ENCODE results near the gene GH2.
A peak's percentile ranks its signal among the peaks of the same experiment; 100 is the strongest.

Gene GH2

DNA sequence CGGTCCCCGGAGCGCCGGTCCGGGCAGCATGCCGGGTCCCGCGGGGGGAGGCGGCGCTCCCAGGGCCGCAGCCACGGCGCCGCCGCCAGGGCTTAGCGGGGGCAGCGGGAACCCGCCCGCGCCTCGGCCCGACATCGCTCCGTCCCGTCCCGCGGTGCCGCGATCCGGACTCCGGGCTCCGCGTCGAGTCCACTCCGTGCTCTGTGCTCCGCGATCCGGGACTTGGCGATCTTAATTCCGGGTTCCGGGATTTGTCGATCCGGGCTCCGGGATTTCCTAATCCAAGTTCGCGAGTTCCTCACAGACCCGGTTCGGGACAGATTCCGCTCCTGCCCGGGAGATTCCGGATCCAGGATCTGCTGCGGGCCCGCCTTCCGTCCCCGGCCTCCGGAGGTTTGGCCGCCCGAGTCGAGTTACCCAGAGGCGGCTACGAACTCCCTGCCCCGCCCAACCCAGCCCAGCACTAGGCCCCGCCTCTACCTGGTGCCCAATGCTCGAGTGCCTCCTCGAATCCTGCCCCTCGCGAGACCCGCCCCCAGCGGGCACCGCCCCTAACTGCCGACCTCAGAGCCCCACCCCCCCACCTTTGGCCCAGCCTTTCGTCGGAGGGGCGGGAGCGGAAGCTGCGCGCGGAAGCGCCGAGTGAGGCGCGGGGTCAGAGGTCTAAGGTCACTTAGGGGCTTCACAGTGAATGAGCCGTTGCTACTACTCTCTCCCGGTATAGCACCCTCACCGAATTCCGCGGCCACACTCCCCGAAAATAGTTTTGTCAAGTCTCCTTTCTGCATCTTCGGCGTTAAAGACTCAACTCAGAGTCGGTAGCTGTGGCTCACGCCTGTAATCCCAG lies 39.0 kb downstream of the GH2 start, which contains the start of gene SMARCD2:
Gene SMARCD2 (minus strand): TSS at position 146 of the 847 bp plus-strand sequence. CDS start 11 bp downstream, at position 135.
- ChIA-PET POLR2A (interaction anchor here (0.9 to 2.0 kb wide), 3 partner anchors 10 to 69 kb away, joined by 3 to 8 read pairs (median 6); partner anchors contain the start of genes CCDC47, DDX42 and PSMC5), CTCF (interaction anchor here (1.1 to 5.3 kb wide), 5 partner anchors 8 to 23 kb away, joined by 3 to 58 read pairs (median 6); partner anchors contain the start of gene FTSJ3)
- peak; percentile 93 for DNase-seq (ENCODE audit: low read depth, low spot score)
- peak within 1 kb of the TSS; percentile 82 for H3K4me3 ChIP-seq (ENCODE audit: low read depth, low read length)
- TF ChIP-seq, protein P1, sequence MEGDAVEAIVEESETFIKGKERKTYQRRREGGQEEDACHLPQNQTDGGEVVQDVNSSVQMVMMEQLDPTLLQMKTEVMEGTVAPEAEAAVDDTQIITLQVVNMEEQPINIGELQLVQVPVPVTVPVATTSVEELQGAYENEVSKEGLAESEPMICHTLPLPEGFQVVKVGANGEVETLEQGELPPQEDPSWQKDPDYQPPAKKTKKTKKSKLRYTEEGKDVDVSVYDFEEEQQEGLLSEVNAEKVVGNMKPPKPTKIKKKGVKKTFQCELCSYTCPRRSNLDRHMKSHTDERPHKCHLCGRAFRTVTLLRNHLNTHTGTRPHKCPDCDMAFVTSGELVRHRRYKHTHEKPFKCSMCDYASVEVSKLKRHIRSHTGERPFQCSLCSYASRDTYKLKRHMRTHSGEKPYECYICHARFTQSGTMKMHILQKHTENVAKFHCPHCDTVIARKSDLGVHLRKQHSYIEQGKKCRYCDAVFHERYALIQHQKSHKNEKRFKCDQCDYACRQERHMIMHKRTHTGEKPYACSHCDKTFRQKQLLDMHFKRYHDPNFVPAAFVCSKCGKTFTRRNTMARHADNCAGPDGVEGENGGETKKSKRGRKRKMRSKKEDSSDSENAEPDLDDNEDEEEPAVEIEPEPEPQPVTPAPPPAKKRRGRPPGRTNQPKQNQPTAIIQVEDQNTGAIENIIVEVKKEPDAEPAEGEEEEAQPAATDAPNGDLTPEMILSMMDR (IDR thresholded peaks at IDR 0.05; ENCODE audit: insufficient read depth, low read length, missing control alignments) = no peak

DNA sequence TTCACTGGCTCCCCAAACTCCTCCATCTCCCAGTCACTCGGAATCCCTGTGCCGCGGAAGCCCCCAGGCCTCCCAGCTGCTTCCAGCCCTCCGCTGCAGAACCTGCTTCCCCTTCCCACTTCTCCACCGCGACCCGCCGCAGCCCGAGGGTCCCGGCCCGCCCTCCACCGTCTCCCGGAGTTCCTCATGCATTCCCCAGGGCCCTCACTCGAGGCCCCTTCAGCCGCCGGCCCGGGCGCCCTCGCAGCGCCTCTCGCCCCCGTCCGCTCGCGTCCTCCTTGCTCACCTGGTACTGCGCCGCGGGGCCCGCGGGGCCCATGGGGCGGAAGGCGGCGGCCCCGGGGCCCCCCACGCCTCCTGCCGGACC lies 39.6 kb downstream of the GH2 start:
- TF ChIP-seq, protein P1 (IDR thresholded peaks at IDR 0.05; ENCODE audit: insufficient read depth, low read length, missing control alignments) = no peak
- CTCF ChIA-PET = interaction anchor here (5.3 kb wide), 1 partner anchor 12 kb away, joined by 58 read pairs; the partner anchor contains the start of gene FTSJ3
- peak overlapping the region; percentile 82 for H3K4me3 ChIP-seq (ENCODE audit: low read depth, low read length)
- POLR2A ChIA-PET = interaction anchor here (2.0 kb wide), 1 partner anchor 10 kb away, joined by 8 read pairs; no protein-coding TSS in a partner anchor
- DNase-seq (ENCODE audit: low read depth, low spot score) = no peak

DNA sequence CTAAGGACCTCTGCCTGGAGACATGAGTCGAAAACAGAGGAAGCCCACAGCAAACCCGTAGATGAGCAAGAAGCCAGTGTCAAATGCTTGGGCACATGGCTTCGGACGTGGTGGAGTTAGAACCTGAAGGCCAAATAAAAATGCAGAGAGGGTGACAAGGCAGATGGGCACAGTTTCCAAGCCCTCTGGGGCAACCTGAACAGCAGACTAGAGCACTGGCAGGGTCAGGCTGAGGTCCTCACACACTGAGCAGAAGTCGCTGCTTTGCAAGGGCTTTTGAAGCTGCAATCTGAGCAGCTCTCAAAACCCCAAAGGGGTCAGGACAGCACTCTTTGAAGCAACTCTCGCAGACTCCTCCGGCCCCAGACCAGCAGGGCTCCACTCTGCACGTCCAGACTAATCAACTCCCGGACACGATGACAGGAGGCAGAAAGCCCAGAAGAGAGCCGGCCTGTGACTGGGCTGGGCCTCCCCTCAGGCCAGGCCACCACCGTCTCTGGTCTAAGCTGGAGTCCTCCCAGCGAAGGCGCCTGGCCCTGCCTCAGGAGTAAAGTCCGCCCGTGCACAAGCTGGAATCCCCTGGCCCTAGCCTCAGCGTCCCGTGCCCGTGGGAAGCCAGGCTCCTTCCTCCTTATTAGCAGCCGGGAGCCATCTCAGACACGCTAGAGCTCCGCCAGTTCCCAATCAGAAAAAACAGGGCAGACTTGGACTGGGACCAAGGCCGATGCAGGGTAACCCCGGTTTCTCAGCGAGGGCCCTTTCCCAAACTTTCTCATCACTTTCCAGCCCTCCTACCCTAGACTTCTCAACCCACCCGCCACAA lies 40.2 kb downstream of the GH2 start:
- H3K4me3 ChIP-seq (ENCODE audit: low read depth, low read length) = peak overlapping the region; percentile 82
- POLR2A ChIA-PET = interaction anchor here (0.9 to 2.0 kb wide), 3 partner anchors 9 to 68 kb away, joined by 3 to 8 read pairs (median 4); partner anchors contain the start of gene CCDC47
- TF ChIP-seq, protein P1 (IDR thresholded peaks at IDR 0.05; ENCODE audit: insufficient read depth, low read length, missing control alignments) = no peak
- CTCF ChIA-PET = interaction anchor here (5.3 kb wide), 1 partner anchor 11 kb away, joined by 58 read pairs; the partner anchor contains the start of gene FTSJ3
- DNase-seq (ENCODE audit: low read depth, low spot score) = no peak

DNA sequence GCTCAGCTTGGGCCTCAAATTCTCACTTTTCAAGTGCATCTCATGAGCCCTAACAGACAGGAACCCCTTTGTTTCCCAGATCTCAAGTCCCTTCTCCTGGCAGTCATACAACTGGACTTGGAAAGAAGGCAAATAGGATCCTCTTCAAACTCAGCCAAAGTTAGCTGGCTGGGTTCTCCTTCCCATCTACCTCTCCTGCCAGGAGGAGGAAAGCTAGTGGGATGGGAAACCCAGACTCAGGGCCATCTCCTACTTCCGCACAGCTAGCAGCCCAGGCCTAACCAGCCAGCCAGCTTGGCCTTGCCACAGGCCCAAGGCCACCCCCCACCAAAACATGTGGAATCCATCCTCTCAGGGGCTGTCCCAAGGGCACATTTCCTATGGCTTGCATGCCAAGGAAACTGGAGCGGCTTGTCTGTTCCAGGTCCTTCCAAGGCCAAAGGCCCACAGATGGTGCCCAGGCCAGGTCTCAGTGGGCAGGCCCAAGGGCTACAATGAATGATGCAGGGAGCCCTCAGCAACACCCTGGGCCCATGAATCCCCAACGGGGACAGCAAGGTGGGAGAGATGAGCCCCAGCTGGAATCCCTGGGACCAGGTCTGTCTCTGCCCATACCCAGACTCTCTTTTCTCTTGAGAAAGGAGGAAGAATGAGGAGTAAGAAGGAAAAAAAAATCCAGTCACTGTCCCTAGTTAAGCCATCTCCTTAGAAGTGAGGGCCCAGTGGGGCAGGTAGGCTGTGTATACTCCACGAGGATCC lies 41.0 kb downstream of the GH2 start:
- CTCF ChIA-PET = interaction anchor here (1.0 to 5.3 kb wide), 3 partner anchors 8 to 142 kb away, joined by 3 to 58 read pairs (median 4); partner anchors contain the start of gene FTSJ3
- no peak for DNase-seq (ENCODE audit: low read depth, low spot score)
- peak overlapping the region; percentile 82 for H3K4me3 ChIP-seq (ENCODE audit: low read depth, low read length)
- POLR2A ChIA-PET = interaction anchor here (0.9 to 2.0 kb wide), 3 partner anchors 8 to 68 kb away, joined by 3 to 8 read pairs (median 4); partner anchors contain the start of gene CCDC47
- TF ChIP-seq, protein P1 (IDR thresholded peaks at IDR 0.05; ENCODE audit: insufficient read depth, low read length, missing control alignments) = no peak

DNA sequence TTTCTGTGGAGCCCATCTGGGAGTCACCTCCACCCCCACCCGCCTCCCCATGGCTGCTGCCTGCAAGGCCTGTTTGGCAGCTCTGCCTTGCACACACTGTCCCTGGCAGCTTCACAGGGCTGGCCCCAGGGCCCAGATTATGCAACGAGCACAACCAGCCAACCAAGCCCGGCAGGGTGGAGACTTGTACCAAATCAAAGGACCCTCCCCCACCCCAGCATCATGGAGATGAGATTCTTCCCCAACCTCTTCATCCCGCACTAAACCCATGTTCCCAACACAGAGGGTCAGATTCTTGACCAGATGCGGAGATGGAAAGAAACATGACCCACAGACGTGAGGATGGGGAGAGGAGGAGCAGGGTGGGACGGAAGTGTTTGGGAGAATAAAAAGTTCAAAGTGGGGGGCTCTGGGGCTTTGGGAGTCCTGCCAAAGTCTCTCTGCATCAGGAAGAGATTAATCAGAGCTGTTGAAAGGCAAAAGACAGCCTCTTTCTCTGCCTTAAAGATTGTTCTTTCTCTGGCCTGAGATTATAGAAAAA lies 43.0 kb downstream of the GH2 start:
- DNase-seq (ENCODE audit: low read depth, low spot score) = no peak
- TF ChIP-seq, protein P1 (IDR thresholded peaks at IDR 0.05; ENCODE audit: insufficient read depth, low read length, missing control alignments) = no peak
- CTCF ChIA-PET = interaction anchor here (0.9 to 5.3 kb wide), 4 partner anchors 8 to 227 kb away, joined by 4 to 58 read pairs (median 4); partner anchors contain the start of gene FTSJ3
- POLR2A ChIA-PET = interaction anchor here (1.0 to 1.2 kb wide), 2 partner anchors 9 to 65 kb away, joined by 3 to 5 read pairs; partner anchors contain the start of genes CCDC47 and DDX42
- H3K4me3 ChIP-seq (ENCODE audit: low read depth, low read length) = no peak overlapping the region
